IMR-90 (cell line): ENCODE measurements around the gene SCFD2. TPM values are rescaled to one million over a fixed set of nuclear protein-coding genes. Genes with fewer than 3 reads are reported as not detected.
"Not testable (repeated sequence)": the region's sequence is repeated elsewhere in the genome, so short reads cannot be mapped to it uniquely, and the experiment has no call there.

ENCODE experiments used
- ATAC-seq: fragments of 200-7000 bp; cut with Tn5 transposase; 2 replicates; pipeline ENCODE4 v1.9.1; 2020; ENCODE audit warnings: low read depth, mild to moderate bottlenecking, moderate library complexity
- BruUV-seq: library from RNA; stranded (reverse); fragments of 400-500 nt; replicated peaks from 2 replicates; lab custom pipeline; 2021; lab: Mats Ljungman, UMichigan
- CTCF ChIA-PET: fragments of 300-600 bp; formaldehyde crosslinking; extraction: SDS; loops from one replicate; lab custom pipeline; 2021; ENCODE audit warnings: antibody characterized with exemption; lab: Yijun Ruan, JAX
- POLR2A ChIA-PET: fragments of 300-600 bp; sonication (Branson Sonifier 250); formaldehyde crosslinking; loops from one replicate; lab custom pipeline; 2022; ENCODE audit warnings: antibody characterized with exemption; ENCODE audit not compliant: unreplicated experiment; lab: Charles Lee
- DNase-seq: peaks from one replicate; pipeline ENCODE4 v3.0.0; 2013
- H2AFZ ChIP-seq: replicated peaks from 2 replicates; pipeline ENCODE3; 2013; ENCODE audit warnings: low read length, mild to moderate bottlenecking; ENCODE audit not compliant: poor library complexity
- H2AK5ac ChIP-seq: 2 replicates; pipeline ENCODE4 v1.6.1; 2013; ENCODE audit warnings: low read depth, low read length, inconsistent platforms
- H2AK9ac ChIP-seq: replicated peaks from 2 replicates; pipeline ENCODE3; 2013; ENCODE audit warnings: mild to moderate bottlenecking, low read depth, low read length, moderate library complexity; ENCODE audit not compliant: poor library complexity
- H2BK120ac ChIP-seq: 2 replicates; pipeline ENCODE4 v1.6.1; 2013; ENCODE audit warnings: low read depth, low read length, inconsistent platforms
- H2BK15ac ChIP-seq: 3 replicates; pipeline ENCODE4 v1.6.1; 2013; ENCODE audit warnings: low read depth, low read length, inconsistent platforms
- H2BK20ac ChIP-seq: 2 replicates; pipeline ENCODE4 v1.6.1; 2013; ENCODE audit warnings: low read depth, mild to moderate bottlenecking, inconsistent platforms, low read length, moderate library complexity
- H2BK5ac ChIP-seq: 2 replicates; pipeline ENCODE4 v1.6.1; 2013; ENCODE audit warnings: mild to moderate bottlenecking, low read depth, low read length, inconsistent platforms; ENCODE audit not compliant: poor library complexity, severe bottlenecking
- H3K14ac ChIP-seq: replicated peaks from 2 replicates; pipeline ENCODE4 v1.6.1; 2013; ENCODE audit warnings: low read depth, low read length, inconsistent platforms
- H3K18ac ChIP-seq: 2 replicates; pipeline ENCODE4 v1.6.1; 2013; ENCODE audit warnings: low read depth, low read length, control low read depth
- H3K23ac ChIP-seq: 2 replicates; pipeline ENCODE4 v1.6.1; 2013; ENCODE audit warnings: low read depth, low read length, inconsistent platforms
- H3K27ac ChIP-seq: 2 replicates; pipeline ENCODE4 v1.5.1; 2013; ENCODE audit warnings: mild to moderate bottlenecking, control low read depth, low read length; ENCODE audit not compliant: insufficient read depth
- H3K27me3 ChIP-seq: 2 replicates; pipeline ENCODE4 v1.6.1; 2013; ENCODE audit warnings: low read length; ENCODE audit not compliant: control insufficient read depth, insufficient read depth
- H3K36me3 ChIP-seq: 2 replicates; pipeline ENCODE4 v1.6.1; 2013; ENCODE audit warnings: low read length, mixed read lengths; ENCODE audit not compliant: control insufficient read depth, insufficient read depth
- H3K4ac ChIP-seq: 2 replicates; pipeline ENCODE4 v1.6.1; 2013; ENCODE audit warnings: low read depth, low read length, inconsistent platforms
- H3K4me1 ChIP-seq: 2 replicates; pipeline ENCODE4 v1.6.1; 2013; ENCODE audit warnings: low read length, mixed read lengths; ENCODE audit not compliant: control insufficient read depth, insufficient read depth
- H3K4me2 ChIP-seq: 2 replicates; pipeline ENCODE4 v1.6.1; 2013; ENCODE audit warnings: low read depth, mild to moderate bottlenecking, control low read depth, low read length, moderate library complexity
- H3K4me3 ChIP-seq: 2 replicates; pipeline ENCODE4 v1.5.1; 2013; ENCODE audit warnings: low read depth, mild to moderate bottlenecking, control low read depth, low read length, moderate library complexity; ENCODE audit not compliant: insufficient read depth
- H3K56ac ChIP-seq: 2 replicates; pipeline ENCODE4 v1.6.1; 2013; ENCODE audit warnings: low read length, inconsistent platforms; ENCODE audit not compliant: insufficient read depth; ENCODE audit errors: extremely low read depth
- H3K79me1 ChIP-seq, 2 experiments: 2 replicates each; pipeline ENCODE4 v1.6.1; 2013; ENCODE audit warnings: low read length in 2 of 2, inconsistent platforms in 1 of 2, low read depth in 1 of 2
- H3K9ac ChIP-seq: 2 replicates; pipeline ENCODE4 v1.6.1; 2013; ENCODE audit warnings: low read depth, low read length, control low read depth
- H3K9me1 ChIP-seq: 2 replicates; pipeline ENCODE4 v1.6.1; 2013; ENCODE audit warnings: low read length, inconsistent platforms; ENCODE audit not compliant: insufficient read depth
- H3K9me3 ChIP-seq: 2 replicates; pipeline ENCODE4 v1.6.1; 2013; ENCODE audit warnings: low read length; ENCODE audit not compliant: control insufficient read depth, insufficient read depth
- H4K20me1 ChIP-seq: 2 replicates; pipeline ENCODE4 v1.6.1; 2013; ENCODE audit warnings: low read length, inconsistent platforms; ENCODE audit not compliant: insufficient read depth
- H4K5ac ChIP-seq: 2 replicates; pipeline ENCODE4 v1.6.1; 2013; ENCODE audit warnings: mild to moderate bottlenecking, low read depth, low read length, control low read depth
- H4K8ac ChIP-seq, 2 experiments: 2 replicates each; pipeline ENCODE4 v1.6.1; 2013; ENCODE audit warnings: low read depth in 2 of 2, low read length in 2 of 2, control low read depth in 1 of 2, inconsistent platforms in 1 of 2
- H4K91ac ChIP-seq: 2 replicates; pipeline ENCODE4 v1.6.1; 2013; ENCODE audit warnings: low read depth, low read length, inconsistent platforms; ENCODE audit not compliant: insufficient read depth
- WGBS, 2 experiments: methylation state at CpG; one replicate each; pipeline versions ENCODE4 v1.1.5 to v1.1.7; 2013; ENCODE audit warnings: missing lambda C conversion rate in 2 of 2; ENCODE audit not compliant: insufficient read length in 1 of 2; ENCODE audit errors: extremely low coverage in 2 of 2; 5-methylcytosine and 5-hydroxymethylcytosine counted together
- dilution Hi-C: fragments of 300-500 bp; cut with HindIII; formaldehyde crosslinking; loops from one replicate; pipeline ENCODE4 v1.14.3; 2018; ENCODE audit warnings: low sequenced_read_pairs; ENCODE audit not compliant: unreplicated experiment
- in situ Hi-C: fragments of 300-500 bp; cut with MboI; formaldehyde crosslinking; loops from 3 replicates; pipeline ENCODE4 v1.14.3; 2019; ENCODE audit warnings: low sequenced_read_pairs, inconsistent platforms, mixed read lengths
- intact Hi-C: fragments of 100-400 bp; cut with micrococcal nuclease; formaldehyde crosslinking; loops from 2 replicates; pipeline ENCODE4 v1.10.0; 2022
- polyA plus RNA-seq, 3 experiments: library from polyadenylated mRNA; depleted of rRNA; stranded (reverse); fragments of >200 nt; gene quantifications; 2 replicates each; pipeline ENCODE4 v1.2.3, GENCODE V29; 2012; ENCODE audit warnings: low replicate concordance in 1 of 3
- total RNA-seq: library from RNA; depleted of rRNA; stranded (reverse); fragments of >200 nt; gene quantifications from 2 replicates; pipeline ENCODE4 v1.2.3, GENCODE V29; 2012

SCFD2 gene
- total and polyA plus RNA-seq, 2 of the 4 experiments (the other 2 are of a cell fraction), result 18.9 to 62.4 TPM

DNA sequence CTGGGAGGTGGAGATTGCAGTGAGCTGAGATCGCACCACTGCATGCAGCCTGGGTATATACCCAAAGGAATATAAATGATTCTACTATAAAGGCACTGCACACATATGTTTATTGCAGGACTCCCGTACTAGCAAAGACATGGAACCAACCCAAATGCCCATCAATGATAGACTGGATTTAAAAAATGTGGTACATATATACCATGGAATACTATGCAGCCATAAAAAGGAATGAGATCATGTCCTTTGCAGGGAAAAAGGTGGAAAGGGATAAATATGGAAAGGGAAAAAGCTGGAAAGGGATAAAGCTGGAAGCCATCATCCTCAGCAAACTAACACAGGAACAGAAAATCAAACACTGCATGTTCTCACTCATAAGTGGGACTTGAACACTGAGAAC lies 308.8 kb downstream of the SCFD2 start:
- H4K20me1 ChIP-seq, dilution Hi-C loops, H3K9ac ChIP-seq, H2AK9ac ChIP-seq, H2BK120ac ChIP-seq, POLR2A ChIA-PET, H3K4me3 ChIP-seq, H2BK15ac ChIP-seq, H3K18ac ChIP-seq, H3K9me1 ChIP-seq, H2AFZ ChIP-seq, H3K4ac ChIP-seq, H3K4me1 ChIP-seq, H3K27me3 ChIP-seq, H4K8ac ChIP-seq, H3K4me2 ChIP-seq, H3K36me3 ChIP-seq, H2BK5ac ChIP-seq, H4K91ac ChIP-seq, BruUV-seq, H3K27ac ChIP-seq, ATAC-seq, H3K79me1 ChIP-seq, H2BK20ac ChIP-seq, intact Hi-C loops, DNase-seq, H4K5ac ChIP-seq, H2AK5ac ChIP-seq, H3K23ac ChIP-seq, CTCF ChIA-PET, in situ Hi-C loops, H3K14ac ChIP-seq, H3K56ac ChIP-seq, H3K9me3 ChIP-seq: not testable (repeated sequence)
- WGBS, 2 experiments, result no CpG with 5 or more reads among the region's 2 CpGs
